Epidermal melanocyte (primary cell): Measurements from ENCODE around the gene IGLL5.
"Not testable (repeated sequence)": the region's sequence is repeated elsewhere in the genome, so short reads cannot be mapped to it uniquely, and the experiment has no call there.

Source experiments
- DNase-seq: peaks from one replicate; pipeline ENCODE4 v3.0.0; 2011; ENCODE audit warnings: low spot score; ENCODE audit not compliant: insufficient read length

Gene IGLL5

GRCh38 chr22:22884010-22884887 is 3.4 kb upstream of the IGLL5 start:
- DNase-seq = peak; percentile 57

- DNase-seq = no peak
These were observed 2.5 kb upstream of the IGLL5 start for GRCh38 chr22:22884888-22885840.

GRCh38 chr22:22886546-22886945 is 1.1 kb upstream of the IGLL5 start:
- DNase-seq = no peak

GRCh38 chr22:22888571-22889353 is 1.1 kb downstream of the IGLL5 start:
- DNase-seq = no peak

GRCh38 chr22:22890085-22890484 is 2.5 kb downstream of the IGLL5 start:
- no peak for DNase-seq

- no peak for DNase-seq
These were observed 3.6 kb downstream of the IGLL5 start for GRCh38 chr22:22891139-22891621.

- no peak for DNase-seq
These were observed 4.8 kb downstream of the IGLL5 start for GRCh38 chr22:22892096-22893052.

- no peak for DNase-seq
These were observed 5.6 kb downstream of the IGLL5 start for GRCh38 chr22:22893077-22893805.

- DNase-seq = no peak
These were observed 6.5 kb downstream of the IGLL5 start for GRCh38 chr22:22893891-22894739.

- no peak for DNase-seq
These were observed 7.4 kb downstream of the IGLL5 start for GRCh38 chr22:22894740-22895731.

GRCh38 chr22:22895776-22896445 is 8.3 kb downstream of the IGLL5 start:
- no peak for DNase-seq

GRCh38 chr22:22896601-22897000 is 9.0 kb downstream of the IGLL5 start:
- no peak for DNase-seq

- no peak for DNase-seq
These were observed 9.5 kb downstream of the IGLL5 start for GRCh38 chr22:22897091-22897490.

- DNase-seq = no peak
These were observed 10.3 kb downstream of the IGLL5 start for GRCh38 chr22:22897947-22898346.

GRCh38 chr22:22898411-22898950 is 10.9 kb downstream of the IGLL5 start:
- DNase-seq = not testable (repeated sequence)

GRCh38 chr22:22899342-22900080 is 11.9 kb downstream of the IGLL5 start:
- not testable (repeated sequence) for DNase-seq
